Hepatocyte (in vitro differentiated cells): ENCODE results near the gene SLC66A2. TPM values are rescaled to one million over a fixed set of nuclear protein-coding genes. Genes with fewer than 3 reads are reported as not detected.

Source experiments
- DNase-seq: peaks from one replicate; pipeline ENCODE4 v3.0.0-alpha.2; 2016; ENCODE audit warnings: low spot score
- H2AFZ ChIP-seq: fragments of 200-600 bp; sonication (generic); 2 replicates; pipeline ENCODE4 v1.6.0; 2016; ENCODE audit warnings: antibody characterized with exemption, mild to moderate bottlenecking
- H3K27ac ChIP-seq: fragments of 200-600 bp; sonication (generic); 2 replicates; pipeline ENCODE4 v1.5.1; 2016; ENCODE audit warnings: mild to moderate bottlenecking
- H3K27me3 ChIP-seq: fragments of 200-600 bp; sonication (generic); 2 replicates; pipeline ENCODE4 v1.6.1; 2016
- H3K36me3 ChIP-seq: fragments of 200-600 bp; sonication (generic); replicated peaks from 2 replicates; pipeline ENCODE4 v1.5.1; 2016; ENCODE audit warnings: low read depth; ENCODE audit not compliant: insufficient read depth
- H3K4me1 ChIP-seq: fragments of 200-600 bp; sonication (generic); 2 replicates; pipeline ENCODE4 v1.5.1; 2016; ENCODE audit warnings: mild to moderate bottlenecking, moderate library complexity; ENCODE audit not compliant: insufficient read depth
- H3K4me2 ChIP-seq: fragments of 200-600 bp; sonication (generic); 2 replicates; pipeline ENCODE4 v1.6.0; 2016
- H3K4me3 ChIP-seq: fragments of 200-600 bp; sonication (generic); 2 replicates; pipeline ENCODE4 v1.5.1; 2016; ENCODE audit warnings: mild to moderate bottlenecking
- H3K79me2 ChIP-seq: fragments of 200-600 bp; sonication (generic); 2 replicates; pipeline ENCODE4 v1.6.0; 2017; ENCODE audit warnings: mild to moderate bottlenecking
- H3K9me2 ChIP-seq: fragments of 200-600 bp; sonication (generic); replicated peaks from 2 replicates; pipeline ENCODE4 v1.6.0; 2017; ENCODE audit warnings: mild to moderate bottlenecking; ENCODE audit not compliant: insufficient read depth
- H3K9me3 ChIP-seq: fragments of 200-600 bp; sonication (generic); 2 replicates; pipeline ENCODE4 v1.5.1; 2016; ENCODE audit warnings: low read depth, mild to moderate bottlenecking
- H4K20me1 ChIP-seq: fragments of 200-600 bp; sonication (generic); 2 replicates; pipeline ENCODE4 v1.6.0; 2016; ENCODE audit warnings: mild to moderate bottlenecking; ENCODE audit not compliant: insufficient read depth, poor library complexity, severe bottlenecking
- CTCF ChIP-seq: fragments of 200-600 bp; sonication (generic); IDR thresholded peaks from 2 replicates; pipeline ENCODE4 v1.5.1; 2016; ENCODE audit warnings: antibody characterized with exemption, mild to moderate bottlenecking; ENCODE audit not compliant: poor library complexity
- EZH2 ChIP-seq: fragments of 200-600 bp; sonication (generic); IDR thresholded peaks from 2 replicates; pipeline ENCODE4 v1.6.1; 2016; ENCODE audit warnings: antibody characterized with exemption, mild to moderate bottlenecking, borderline replicate concordance
- EZH2phosphoT487 ChIP-seq: fragments of 200-600 bp; sonication (generic); IDR thresholded peaks from one replicate; pipeline ENCODE4 v1.6.1; 2018; ENCODE audit warnings: antibody characterized with exemption, mild to moderate bottlenecking, low read depth, moderate library complexity; ENCODE audit not compliant: unreplicated experiment, severe bottlenecking
- WGBS: methylation state at CpG from one replicate; pipeline ENCODE4 v1.1.6; 2016; ENCODE audit warnings: low lambda C conversion rate; ENCODE audit errors: missing lambda C conversion rate; 5-methylcytosine and 5-hydroxymethylcytosine counted together
- polyA plus RNA-seq: library from polyadenylated mRNA; unstranded; fragments of >200 nt; fragmentation: Nextera tagmentation; extraction: Ambion mirVana; gene quantifications from 2 replicates; pipeline ENCODE4 v1.2.1, GENCODE V29; 2016
- total RNA-seq: library from RNA; depleted of rRNA; stranded (reverse); fragments of >200 nt; gene quantifications from 2 replicates; pipeline ENCODE4 v1.2.3, GENCODE V29; 2014

Gene SLC66A2
- total and polyA plus RNA-seq, 2 experiments from 2014 or later = 31.1 to 36.5 TPM

- no peak overlapping the region for H3K27ac ChIP-seq
- H2AFZ ChIP-seq = no peak overlapping the region
- 93% methylated on average over 19 of the region's 21 CpGs for WGBS
- H3K4me2 ChIP-seq = no peak overlapping the region
- H3K36me3 ChIP-seq = no peaks in the 10 kb centered on the region
- H3K9me2 ChIP-seq = no peaks in the 10 kb centered on the region
- no peaks in the 10 kb centered on the region for H3K4me1 ChIP-seq
- H3K4me3 ChIP-seq = no peak overlapping the region
- no peaks in the 10 kb centered on the region for H3K9me3 ChIP-seq
- H3K79me2 ChIP-seq = peaks cover under 1% of the 10 kb centered on the region
- no peaks in the 10 kb centered on the region for H3K27me3 ChIP-seq
- H4K20me1 ChIP-seq = no peaks in the 10 kb centered on the region
- DNase-seq = no peak
- TF ChIP-seq EZH2phosphoT487 (no peak), EZH2 (no peak), CTCF (no peak)
Observed at GRCh38 chr18:79905389-79905911, 46.0 kb downstream of the SLC66A2 start.

GRCh38 chr18:79904357-79905147 lies 46.9 kb downstream of the SLC66A2 start:
- over 99% methylated on average over 27 of the region's 27 CpGs for WGBS
- H3K79me2 ChIP-seq = no peaks in the 10 kb centered on the region
- H3K9me3 ChIP-seq = no peaks in the 10 kb centered on the region
- H3K4me3 ChIP-seq = no peak overlapping the region
- no peak overlapping the region for H2AFZ ChIP-seq
- no peaks in the 10 kb centered on the region for H3K27me3 ChIP-seq
- H4K20me1 ChIP-seq = no peaks in the 10 kb centered on the region
- DNase-seq = no peak
- no peak overlapping the region for H3K4me2 ChIP-seq
- H3K9me2 ChIP-seq = no peaks in the 10 kb centered on the region
- TF ChIP-seq EZH2phosphoT487 = no peak
- TF ChIP-seq EZH2 = no peak
- TF ChIP-seq CTCF = no peak
- H3K36me3 ChIP-seq = no peaks in the 10 kb centered on the region
- H3K4me1 ChIP-seq = no peaks in the 10 kb centered on the region
- no peak overlapping the region for H3K27ac ChIP-seq

DNA sequence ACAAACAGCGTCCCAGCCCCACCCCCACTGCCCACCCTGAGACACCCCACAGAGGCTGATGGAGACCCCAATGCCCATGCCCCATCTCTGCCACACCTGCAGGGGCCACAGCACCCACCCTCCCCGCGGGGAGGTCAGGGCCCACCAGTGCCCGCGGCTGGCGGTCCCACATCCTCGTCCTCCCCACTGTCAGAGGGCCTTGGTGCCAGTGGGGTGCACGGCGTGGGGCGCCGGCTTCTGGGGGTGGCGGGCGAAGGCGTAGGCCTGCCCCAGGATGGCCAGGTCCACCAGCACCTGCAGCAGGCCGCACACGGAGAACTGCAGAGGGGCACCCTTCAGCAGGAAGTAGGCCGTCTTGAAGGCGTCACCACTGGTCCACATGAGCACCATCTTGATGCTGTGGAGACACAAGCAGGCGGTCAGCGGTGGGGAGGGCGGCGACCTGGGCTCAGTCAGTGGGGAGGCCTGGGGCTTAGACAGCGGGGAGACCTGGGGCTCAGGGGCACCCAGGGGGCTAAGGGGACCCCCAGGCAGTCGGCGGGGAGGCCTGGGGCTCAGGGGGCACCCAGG lies 47.6 kb downstream of the SLC66A2 start:
- H3K9me3 ChIP-seq = no peaks in the 10 kb centered on the region
- H3K9me2 ChIP-seq = no peaks in the 10 kb centered on the region

More for the DNA sequence above, 47.6 kb downstream of the SLC66A2 start:
- Histone ChIP-seq H3K36me3 (no peaks in the 10 kb centered on the region), H4K20me1 (no peaks in the 10 kb centered on the region), H3K4me3 (no peak overlapping the region), H3K79me2 (no peaks in the 10 kb centered on the region), H3K27me3 (no peaks in the 10 kb centered on the region), H3K27ac (no peak overlapping the region), H2AFZ (no peak overlapping the region), H3K4me1 (no peaks in the 10 kb centered on the region), H3K4me2 (no peak overlapping the region)
- TF ChIP-seq EZH2 (no peak), EZH2phosphoT487 (no peak), CTCF (no peak)
- DNase-seq = no peak
- 96% methylated on average over 17 of the region's 25 CpGs for WGBS
